Measurements from ENCODE around the gene SMAD6.

The SMAD6 gene

DNA sequence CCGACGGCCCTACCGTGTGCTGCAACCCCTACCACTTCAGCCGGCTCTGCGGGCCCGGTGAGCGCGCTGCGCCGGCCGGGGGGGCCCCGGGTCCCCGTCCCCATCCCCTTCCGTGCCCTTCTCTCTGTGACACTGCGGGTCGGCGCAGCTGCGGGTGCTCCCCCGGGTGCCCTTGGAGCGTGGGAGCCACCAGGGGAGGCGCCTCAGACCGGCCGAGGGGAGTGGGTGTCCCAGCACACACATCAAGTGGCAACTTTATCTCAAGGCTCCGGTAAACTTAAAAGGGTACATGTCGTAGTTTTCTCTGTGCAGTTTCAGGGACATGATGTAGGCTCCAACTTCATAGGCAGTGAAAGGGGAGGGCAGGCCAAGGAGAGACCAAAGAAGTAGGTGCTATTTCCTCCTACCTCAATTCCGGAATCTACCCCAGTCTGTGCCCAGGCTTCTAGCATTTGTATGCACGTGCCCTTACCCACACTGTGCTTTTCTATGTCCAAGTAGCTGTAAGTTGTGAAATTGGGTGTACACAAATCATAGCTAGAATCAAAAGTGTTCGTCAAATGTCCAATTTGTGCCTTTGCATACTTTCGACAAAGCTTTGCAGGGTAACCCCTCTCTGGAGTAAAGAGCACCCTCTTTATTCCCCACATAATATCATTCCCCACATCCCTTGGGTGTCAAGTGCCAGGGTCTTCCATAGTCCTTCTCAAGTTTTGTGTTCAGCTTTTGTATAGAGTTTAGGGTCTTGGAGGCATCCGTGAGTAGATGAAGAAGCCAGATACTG, 2.2 kb downstream of the SMAD6 start:
- DNase-seq (ENCODE audit: low spot score): no peak

DNA sequence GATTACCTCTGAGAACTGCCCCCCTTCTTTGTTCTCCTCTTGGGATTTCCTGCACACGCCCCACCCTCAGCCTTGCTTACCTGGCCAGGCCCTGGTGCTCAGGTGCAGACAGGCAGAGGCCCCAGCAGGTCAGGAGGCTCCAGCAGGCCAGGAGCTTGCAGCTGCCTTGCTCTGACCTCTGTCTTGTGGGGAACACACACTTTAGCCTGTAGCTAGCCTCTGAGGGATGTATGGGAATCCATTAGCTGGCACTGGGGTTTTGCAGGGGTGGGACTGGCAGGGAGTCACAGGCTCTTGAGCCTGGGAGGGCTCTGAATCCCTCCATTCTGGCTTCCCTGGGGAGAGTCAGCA, 2.7 kb downstream of the SMAD6 start:
- no peak for DNase-seq (ENCODE audit: low spot score)

DNA sequence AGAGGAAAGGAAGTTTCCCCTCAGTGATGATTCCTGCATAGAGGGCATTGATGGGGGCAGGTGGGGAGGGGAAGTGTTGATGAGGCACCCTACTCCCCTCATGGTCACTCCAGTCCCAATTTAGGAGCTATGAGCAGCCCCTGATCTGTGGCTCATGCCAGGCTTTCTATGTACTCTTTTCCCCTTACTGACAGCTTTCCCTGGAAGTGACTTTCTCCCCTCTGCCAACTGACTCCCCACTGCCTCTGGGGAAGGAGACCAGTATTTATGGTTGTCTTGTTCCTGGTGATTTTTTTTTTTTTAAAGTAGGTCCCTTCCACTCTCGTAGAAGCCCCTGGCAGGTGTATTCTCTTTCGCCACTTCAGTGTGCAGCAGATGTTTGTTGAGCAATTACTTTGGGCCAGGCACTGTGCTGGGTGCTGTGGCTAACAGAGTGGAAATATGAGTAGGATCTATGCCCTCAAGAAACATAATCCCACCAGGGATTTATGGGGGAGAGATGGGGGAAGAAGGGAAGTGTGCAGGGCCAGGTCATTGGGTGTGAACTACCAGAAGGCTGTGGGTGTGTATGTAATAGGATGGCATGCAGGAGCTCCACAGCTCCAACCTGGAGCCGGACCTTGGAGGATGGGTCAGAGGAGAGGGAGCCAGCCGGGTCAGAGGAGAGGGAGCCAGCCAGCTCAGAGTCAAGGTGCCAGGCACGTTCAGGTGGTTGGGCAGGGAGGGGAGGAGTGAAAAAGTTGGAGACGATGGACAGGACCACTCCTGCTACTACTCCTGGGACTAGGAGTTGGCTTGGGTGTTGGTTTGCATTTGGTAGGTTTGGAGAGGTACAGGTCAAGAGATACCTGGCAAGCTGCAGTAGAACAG, 3.5 kb downstream of the SMAD6 start:
- no peak for DNase-seq (ENCODE audit: low spot score)

DNA sequence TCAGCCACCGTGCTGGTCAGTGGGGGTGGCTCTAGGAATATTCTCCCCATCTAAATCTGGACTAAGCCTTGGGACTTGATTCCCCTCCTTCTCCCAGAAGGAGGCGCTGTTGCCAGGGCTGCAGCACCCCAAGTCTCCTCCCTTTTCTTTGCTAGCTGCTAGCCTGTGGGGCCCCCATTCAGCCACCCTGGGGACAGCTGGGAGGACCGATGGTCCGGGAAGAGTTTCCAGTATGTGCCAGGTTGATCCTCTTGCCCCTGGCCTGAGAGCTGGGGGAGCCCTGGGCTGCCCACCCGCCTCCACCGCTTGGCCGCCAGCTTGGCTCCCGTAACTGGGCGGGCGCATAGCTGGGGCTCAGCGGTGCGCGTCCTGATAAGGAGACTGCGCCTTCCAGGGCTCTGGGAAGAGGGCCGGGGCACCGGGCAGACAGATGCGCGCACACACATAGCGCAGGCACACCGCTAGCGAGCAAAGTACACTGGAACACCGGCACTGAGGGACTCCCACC, 4.2 kb downstream of the SMAD6 start:
- no peak for DNase-seq (ENCODE audit: low spot score)

DNA sequence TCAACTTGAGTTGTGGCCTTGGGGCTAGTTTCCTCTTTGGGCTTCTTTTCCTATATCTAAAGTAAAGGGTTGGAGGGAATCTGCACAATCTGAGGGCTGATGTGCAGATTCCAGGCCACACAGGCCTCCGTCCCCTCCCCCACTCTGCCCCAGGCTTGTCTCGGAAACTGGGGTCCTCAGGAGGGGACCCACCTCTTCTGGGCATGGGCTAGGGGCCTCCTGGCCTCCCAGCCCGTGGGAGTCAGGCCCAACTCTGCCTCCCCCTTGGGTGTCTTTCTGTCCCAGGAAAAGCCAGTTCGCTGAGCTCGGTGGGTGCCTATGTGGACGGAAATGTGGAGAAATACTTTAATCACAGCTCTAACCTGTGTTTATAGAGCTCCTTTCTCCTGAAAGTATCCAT, 4.8 kb downstream of the SMAD6 start:
- DNase-seq (ENCODE audit: low spot score): no peak

DNA sequence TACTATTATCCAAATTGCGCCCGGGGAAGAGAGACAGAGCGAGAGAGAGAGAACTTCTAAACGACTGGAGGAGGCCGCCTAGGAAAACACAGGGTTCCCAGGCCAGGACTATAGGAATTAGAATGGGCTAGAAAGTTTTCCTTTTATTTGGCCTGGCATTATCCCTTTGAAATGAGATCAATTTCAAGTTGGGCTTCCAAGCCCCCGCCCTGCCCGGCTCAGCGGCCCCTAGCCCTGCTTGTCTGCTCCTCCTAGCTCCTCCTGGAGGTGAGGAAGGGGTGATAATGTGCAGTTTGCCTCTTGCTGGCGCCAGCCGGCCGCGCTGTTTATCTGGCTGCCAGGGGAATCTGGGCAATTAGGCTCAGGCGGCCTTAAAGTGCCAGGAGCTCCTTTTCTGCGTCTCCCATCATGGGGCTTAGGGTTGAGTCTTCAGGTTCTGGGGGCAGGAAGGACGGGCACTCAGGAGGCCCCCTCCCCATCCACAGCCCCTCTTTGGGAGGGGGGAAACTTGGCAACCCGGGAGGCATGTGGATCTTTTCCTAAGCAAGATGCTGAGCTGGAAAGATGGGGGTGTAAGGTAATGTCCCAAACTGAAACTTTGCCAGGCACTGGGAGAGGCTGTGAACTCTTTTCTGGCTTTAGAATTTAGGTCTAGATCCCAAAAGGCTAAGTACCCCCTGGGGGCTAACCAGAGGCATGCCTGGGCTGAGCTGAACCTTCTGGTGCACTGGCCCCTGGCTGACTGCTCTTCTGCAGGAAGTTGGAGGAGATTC, 5.5 kb downstream of the SMAD6 start:
- no peak for DNase-seq (ENCODE audit: low spot score)

DNA sequence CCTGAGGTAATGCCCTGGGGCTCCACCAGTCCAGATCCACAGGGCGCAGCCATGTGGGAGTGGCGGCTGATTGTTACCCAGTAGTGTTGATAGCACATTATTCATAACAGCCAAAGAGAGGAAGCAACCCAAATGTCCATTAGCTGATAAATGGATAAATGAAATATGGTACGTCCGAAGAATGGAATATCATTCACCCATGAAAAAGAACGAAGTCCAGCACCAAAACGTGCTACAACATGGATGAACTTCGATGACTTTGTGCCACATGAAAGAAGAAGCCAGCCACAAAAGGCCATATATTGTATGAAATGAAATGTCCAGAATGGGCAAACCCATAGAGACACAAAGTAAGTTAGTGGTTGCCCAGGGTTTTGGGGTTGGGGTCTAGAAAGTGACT, 6.4 kb downstream of the SMAD6 start:
- DNase-seq (ENCODE audit: low spot score): no peak

DNA sequence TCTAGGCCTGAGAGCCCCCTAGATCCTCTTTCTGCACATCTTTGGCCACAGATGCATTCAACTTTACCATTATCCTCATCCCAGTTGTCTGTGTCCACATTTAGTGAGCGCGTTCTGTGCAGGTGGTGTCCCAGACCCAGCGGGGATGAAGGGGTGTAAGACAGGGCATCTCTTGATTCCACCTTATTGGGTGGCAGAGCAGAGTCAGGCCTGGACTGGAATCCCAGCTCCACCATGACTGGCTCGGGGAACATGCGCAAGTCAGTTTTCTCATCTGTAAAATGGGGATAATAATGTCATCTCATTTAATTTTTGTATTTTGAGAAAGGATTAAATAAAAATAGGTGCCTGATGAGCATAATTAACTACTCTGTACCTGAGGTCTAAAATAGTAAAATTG, 7.8 kb downstream of the SMAD6 start:
- no peak for DNase-seq (ENCODE audit: low spot score)

DNA sequence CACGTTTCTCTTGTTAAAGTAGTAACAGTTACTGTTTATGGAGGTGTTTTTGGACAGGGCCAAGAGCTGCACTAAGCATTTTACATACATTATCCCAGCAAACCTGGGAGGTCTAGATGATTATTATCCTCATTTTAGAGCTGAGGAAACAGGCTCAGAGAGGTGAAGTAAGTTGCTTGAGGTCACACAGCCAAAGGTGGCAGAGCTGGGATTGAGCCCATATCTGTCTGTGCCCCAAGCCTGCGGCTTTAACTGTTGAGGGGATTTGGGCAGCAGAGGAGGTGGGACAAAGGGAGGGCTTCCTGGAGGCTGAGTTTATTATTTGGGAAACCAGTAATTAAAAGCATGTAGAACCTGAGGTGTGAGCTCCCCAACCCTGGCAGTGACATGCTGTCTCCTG, 9.2 kb downstream of the SMAD6 start:
- no peak for DNase-seq (ENCODE audit: low spot score)

DNA sequence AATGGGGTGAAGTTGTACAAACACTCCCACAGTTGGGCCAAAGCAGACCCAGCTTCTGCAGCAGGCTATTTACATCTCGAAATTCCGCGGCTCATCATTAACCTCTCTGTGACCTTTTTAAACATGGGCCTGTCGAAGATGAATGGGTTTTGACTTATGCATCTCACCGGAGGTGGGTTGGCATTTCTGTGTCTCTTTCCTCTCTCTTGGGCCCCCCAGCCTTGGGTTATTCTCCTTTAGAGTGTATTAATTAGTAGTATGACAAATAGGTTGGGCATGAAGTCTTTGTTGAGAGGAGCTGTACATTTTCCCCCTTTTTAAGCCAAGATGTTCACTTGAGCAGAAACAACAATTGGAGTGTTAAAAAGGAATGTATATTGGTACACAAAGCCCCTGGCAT, 9.8 kb downstream of the SMAD6 start:
- DNase-seq (ENCODE audit: low spot score): no peak

DNA sequence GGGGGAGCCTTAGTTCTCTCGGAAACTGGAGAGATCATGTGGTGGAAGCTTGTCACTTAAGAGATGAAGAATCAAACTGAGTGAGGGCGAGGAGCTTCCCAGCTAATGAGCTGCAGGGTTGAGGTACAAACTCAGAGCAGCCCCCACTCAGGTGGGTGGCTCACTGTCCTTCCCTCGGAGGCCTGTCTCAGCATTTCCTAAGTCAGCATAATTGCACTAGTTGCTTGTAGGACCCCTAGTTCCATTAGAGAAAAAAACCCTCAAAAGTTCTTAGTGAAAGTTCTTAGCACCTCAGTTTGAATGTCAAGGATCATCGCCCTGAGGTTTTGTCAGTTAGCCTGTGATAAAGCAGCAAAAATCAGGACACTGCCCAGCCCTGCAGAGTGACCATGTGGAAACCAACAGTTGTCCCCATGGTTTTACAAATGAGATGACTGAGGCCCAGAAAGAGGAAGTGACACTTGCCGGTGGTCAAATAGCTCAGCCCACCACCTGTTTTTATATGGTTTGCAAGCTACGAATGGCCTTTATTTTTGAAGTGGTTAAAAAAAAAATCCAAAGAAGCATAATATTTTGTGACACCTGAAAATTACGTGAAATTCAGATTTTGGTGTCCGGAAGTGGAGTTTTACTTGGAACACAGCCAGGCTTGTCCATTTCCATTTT, 11.9 kb downstream of the SMAD6 start:
- no peak for DNase-seq (ENCODE audit: low spot score)

DNA sequence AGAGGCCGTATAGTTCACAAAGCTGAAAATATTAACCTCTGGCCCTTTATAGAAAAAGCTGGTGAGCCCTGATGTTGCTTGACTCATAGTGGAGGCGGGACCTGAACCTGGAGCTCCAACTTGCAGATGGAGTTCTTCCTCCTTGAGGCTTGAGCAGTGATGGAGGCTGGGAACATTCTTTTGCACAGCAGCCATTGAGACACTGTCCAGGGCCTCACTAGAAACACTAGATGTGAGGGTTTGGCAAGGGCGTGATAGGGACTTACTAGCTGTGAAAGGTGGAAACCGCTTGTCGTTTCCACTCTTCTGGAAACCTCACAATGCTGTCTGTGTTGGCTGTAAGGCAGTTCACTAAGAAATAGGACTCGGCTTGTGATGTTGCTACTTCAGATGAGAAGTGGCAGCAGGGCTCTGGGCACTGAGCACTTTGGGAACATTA, 12.5 kb downstream of the SMAD6 start:
- DNase-seq (ENCODE audit: low spot score): no peak

DNA sequence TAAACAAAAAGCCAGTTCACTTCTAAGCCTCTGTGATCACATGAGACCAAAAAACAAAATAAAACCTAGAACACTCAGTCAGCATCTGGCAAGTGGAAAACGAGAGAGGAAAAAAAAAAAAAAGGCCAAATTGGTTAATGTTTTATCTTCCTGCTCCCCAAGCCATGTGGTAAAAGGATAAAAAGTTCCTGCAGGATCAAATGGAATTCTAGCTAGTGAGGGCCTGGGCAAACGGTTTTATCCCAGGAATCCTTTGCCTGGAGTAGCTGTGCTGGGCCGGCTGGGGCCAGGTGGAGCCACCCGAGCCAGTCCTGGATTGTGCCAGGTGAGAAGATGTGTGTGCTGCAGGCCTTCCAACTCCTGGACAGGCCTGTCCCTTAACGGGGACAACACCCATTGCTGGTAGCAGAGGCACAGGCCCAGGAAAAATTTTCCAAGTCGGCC, 13.2 kb downstream of the SMAD6 start:
- no peak for DNase-seq (ENCODE audit: low spot score)

DNA sequence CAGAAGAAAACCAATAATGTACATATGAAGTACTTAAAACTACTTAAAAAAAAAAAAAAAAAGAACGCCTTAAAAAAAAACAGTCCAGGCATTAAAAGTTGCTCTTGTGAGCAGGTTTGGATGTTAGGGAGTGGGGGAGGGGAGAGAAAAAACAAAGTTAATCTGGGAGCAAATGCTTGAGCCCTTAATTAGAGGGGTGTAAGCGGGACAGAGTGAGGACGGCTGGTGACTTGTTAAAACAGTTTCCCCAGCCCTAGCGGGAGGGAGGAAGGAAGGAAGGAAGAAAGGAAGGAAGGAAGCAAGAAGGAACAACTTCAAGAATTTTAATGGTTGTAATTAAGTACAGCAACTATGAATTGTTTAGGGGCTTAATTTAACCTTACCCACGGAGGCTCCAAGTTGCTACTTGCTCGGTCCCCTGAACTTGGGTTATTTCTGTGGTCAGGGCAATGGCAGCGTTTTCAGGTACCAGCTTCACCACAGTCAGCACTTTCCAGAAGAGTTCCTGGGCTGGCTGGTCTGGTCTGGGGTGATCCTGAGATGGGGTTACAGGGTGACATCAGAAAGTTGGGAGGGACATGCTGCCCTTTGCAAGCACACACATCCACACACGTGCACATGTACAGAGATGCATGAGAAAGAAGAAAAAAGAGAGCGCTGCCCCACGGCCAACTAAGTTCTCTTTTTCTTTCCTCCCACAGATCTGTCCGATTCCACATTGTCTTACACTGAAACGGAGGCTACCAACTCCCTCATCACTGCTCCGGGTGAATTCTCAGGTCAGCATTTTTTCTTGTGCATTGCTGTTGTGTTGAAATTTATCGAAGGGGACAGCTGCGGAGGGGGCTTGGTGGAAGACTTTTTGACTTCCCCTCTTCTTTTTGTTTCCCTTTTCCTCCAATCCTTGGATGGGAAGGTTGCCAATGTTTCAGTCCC, 14.0 kb downstream of the SMAD6 start:
- DNase-seq (ENCODE audit: low spot score): no peak

DNA sequence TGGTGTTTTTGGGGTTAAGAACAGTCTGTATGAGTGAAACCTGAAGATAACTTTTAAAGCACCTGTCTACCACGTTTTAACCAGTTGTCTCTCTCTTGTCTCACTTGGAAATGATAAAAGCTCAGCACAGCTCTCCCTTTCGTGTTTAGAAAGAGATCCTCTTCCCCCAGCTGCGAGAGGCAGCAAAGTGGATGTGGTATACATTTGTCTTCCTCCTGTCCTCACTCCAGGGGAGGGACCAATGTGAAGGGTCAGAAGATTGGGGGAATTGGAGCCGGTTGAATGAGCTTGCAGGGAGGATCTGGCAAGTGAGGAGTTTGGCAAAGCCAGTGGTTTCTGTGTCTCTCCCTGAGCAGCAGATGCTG, 14.6 kb downstream of the SMAD6 start:
- DNase-seq (ENCODE audit: low spot score): no peak

DNA sequence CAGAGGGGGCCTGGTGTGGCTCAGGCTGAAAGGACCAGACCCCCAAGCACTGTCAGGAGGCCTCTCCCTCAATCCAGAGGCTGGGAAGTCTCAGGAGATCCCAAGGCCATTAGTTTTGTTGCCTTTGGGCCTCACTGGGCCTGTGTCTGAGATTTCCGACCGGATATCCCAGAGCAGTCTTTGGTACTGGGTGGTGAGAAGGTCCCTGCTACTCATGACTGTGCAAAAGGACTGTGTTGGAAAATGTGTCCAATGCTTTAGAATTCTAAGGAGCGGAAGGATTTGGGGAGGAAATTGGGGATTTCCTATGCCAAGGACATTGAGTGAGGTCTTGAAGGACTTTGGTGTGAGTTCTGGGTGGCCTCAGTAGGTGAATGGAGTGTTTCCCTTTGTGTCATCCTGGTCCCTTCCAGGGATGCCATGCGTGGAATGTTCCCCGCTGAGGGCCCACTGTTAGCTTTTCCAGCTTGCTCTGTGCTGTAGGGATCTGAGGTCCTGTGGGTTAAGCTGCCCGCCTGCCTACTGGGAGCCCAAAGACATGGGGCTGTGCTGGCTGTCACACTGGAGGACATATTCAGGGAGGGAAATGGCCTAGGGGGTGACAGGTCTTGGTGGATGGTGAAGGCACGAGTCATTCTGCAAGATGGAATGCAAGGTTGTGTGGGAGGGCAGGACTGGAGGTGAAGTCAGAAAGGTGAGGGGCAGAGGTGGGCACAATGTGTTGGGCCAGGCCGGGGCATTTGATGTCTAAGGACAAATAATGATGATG, 16.4 kb downstream of the SMAD6 start:
- DNase-seq (ENCODE audit: low spot score): no peak

DNA sequence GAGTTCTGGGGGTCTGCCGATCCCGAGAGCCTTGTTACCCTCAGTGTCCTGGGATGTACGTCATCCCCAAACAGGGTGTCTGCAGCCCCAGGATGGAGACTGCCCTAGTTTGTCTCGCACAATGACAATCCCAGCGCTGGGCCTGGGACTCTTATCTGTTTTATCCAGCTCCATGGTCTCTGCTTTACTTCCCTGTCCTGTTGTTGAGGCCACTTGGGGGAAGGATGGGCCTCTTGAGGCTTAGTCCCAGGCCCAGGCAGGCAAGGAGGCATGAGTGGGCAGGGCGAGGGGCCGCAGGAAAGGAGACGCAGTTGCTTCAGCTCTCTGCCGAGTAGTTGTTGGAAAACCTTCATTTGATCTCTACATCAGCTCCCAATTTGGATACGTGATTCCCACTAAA, 17.4 kb downstream of the SMAD6 start:
- DNase-seq (ENCODE audit: low spot score): no peak

DNA sequence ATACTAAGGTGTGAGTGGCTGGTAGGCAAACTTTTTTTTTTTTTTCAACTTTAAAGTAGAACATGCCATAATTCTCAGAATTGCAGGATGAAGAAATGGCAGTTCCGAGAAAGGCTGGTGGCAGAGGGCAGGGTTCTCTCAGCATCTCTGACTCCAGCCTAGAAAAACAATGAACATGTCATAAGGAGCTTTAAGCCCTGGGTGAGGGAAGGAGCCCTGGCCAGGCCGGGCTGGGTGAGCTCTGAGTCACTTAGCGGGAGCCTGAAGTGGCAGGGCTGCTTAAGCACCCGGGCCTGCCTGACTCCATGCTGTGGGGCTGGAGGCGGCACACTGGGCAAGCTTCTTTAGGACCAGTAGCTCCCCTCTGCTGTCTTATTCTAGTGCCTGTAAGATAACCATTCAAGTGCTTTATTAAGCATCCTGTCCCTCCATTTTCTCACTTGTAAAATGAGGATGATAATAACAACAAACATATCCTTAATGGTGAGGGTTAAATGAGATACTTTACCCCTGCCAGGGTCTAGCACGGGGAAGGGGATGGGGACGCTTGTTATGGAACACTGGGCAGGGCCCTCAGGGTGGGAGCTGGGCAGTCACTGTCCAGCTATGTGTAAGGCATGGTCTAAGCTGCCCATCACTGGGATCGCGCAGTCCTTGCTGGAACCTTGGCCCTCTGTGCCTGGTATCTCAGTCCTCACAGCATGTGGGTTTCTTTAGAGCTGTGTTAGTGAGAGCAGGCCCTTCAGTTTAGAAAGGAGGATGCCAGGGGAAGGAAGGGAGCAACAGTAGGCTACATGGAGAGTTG, 18.4 kb downstream of the SMAD6 start:
- DNase-seq (ENCODE audit: low spot score): no peak

DNA sequence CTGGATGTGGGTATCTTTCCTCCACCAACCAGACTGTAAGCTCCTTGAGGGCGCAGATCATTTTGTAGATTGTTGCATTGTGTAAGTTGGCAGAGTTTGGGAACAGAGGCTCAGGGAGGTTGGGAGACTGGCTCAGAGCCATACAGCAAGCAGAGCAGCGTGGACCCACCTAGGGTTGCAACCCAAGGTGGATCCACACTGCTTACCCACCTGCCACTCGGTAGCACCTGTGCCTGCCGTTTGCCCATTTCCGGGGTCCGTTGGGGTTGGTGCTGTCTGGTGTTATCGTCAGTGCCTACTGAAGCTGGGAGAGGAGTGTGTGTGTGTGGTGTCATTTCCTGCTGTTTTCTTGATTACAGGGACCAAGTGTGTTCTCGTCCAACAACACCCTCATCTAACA, 19.0 kb downstream of the SMAD6 start:
- no peak for DNase-seq (ENCODE audit: low spot score)

All from HuH-7 (cell line).